Esophagus mucosa (tissue), 1 donor: ENCODE data around the gene ST3GAL5. TPM values are rescaled to one million over a fixed set of nuclear protein-coding genes. Genes with fewer than 3 reads are reported as not detected.
A peak's percentile ranks its signal among the peaks of the same experiment; 100 is the strongest.
"Not testable (repeated sequence)": the region's sequence is repeated elsewhere in the genome, so short reads cannot be mapped to it uniquely, and the experiment has no call there.

Experiments used
- ATAC-seq: fragments of 200-7000 bp; cut with Tn5 transposase; one replicate; pipeline ENCODE4 v1.9.1; 2020
- total RNA-seq: library from RNA; stranded (reverse); gene quantifications from one replicate; pipeline ENCODE4 v1.2.4, GENCODE V29; 2023
- donor health status: DM: yes; HTN: yes; CAD: no.

The ST3GAL5 gene
- total RNA-seq, 1 donor from 2014 or later, result 1.2 TPM

DNA sequence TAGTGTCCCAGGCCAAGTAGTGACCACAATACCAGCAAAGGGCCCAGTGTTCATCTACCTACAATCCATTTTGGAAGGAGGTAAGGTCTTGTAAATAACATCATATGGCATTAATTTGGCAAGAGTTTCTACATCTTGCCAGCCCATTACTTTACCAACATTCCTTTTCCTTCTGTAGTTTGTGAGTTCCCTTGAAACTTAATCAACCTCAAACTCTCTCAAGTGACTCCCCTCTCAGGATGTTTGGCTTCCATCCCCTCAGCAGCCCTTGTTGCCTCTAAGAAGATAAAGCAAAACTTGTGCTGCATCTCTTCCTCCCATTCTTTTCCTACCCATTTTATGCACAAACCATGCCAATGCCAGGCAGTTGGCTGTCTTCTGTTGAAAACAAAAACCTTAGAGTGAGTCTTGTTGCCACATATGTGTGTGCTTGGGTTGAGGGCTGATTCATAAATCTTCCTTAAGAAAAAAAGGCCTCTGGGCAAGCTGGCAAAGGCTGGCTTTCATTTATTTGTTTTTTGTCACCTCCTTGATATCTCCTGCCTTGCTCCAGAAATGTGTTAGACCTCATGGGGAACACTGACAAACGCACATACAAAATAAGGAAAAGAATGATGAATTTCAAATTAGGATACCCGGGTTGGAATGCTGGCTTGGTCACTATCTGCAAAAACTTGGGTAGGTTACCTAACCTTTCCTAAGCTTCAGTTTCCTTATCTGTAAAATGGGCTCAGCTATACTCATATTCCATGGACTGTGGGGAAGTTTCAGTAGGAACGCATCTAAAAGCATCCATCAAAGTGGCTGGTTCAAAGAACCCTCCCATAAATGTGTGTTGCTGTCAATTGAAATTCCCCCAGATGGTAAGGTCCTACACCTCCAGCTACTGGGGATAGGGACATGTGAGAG is 29.4 kb upstream of the ST3GAL5 start:
- no peak for ATAC-seq

DNA sequence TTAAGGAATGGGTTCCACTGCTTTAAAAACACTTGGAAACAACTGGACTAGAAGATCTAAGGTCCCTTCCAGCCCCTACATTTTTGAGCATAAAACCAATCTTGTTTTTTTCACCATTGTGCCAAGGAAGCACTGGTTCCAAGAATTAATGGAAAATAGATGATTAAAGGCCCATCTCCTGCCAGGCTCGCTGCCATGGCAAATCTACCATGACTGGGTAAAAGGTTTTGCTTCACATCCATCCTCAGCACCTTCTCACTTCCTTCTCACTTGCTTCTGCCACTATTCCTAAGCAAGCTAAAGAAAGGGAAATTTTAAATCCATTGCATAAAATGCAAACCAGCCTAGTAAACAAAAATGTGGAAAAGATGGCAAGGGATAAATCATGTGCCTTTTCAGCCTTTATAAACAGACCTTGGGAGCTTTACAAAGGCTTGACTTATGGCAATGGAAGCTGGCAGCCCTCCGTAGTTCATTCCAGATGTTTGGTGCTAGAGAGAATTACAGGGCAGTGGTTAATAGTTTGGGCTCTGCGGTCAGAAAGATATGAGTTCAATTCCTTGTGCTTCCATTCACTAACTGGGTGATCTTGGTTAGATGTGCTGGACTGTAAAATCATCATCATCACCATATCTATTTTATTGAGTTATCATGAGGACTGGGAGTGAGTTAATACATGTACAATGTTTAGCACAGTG is 27.0 kb upstream of the ST3GAL5 start:
- no peak for ATAC-seq

DNA sequence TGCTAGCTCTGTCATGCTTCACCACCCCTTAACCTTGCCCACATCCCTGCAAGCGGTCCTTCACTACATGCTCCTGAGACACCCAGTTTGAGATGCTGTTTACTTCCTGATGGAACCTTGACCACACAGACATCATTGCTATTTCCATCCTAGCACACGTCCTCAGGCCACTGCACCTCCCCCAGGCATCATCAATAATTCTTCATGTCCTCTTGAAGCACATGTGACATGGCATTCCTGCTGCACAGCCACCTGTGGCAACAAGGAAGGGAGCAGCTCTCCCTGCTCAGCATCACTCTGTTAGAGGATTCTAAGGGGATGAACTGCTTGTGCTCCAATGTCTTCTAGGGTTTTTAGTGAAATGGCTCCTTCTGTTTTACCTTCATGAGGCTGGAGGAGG is 26.1 kb upstream of the ST3GAL5 start:
- no peak for ATAC-seq

- peak; percentile 61 for ATAC-seq
Observed at GRCh38 chr2:85913884-85914881, 25.4 kb upstream of the ST3GAL5 start.

DNA sequence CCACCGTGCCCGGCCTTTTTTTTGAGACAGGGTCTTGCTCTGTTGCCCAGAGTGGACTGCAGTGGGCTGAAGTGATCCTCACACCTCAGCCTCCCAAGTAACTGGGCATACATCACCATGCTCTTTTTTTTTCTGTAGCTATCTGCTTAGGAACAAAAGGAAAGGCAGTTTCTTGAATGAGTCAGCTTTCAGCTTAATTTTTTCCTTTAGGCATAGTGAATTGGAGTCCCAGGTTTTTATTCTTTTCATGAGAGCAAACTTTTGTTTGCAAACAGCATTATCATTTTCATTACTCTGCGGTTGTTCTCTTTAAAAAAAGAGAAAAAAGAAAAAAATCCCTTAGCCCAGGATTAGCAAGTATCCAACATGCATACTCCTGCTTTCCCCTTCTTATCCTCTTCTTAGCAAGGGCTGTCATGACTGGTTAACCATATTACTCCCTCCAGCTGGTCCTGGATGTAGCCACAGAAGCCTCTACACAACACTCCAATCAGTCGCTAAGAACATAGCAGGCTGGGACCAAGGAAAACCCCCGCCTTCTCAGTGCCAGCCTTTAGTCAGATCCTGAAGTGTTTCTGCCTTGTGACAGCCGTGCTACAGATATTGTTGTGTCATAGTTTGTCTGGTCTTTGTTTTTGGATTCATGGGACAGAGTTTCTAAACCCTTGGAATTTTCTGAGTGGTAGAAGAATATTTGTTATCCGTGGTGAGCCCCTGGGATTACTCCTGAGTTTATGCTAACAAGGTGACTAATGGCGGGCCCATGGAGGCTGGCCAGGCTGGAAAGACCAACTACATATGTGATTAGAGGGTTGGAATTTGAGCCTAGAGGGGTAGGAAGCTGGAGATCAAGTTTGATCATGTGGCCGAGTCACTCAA is 23.3 kb upstream of the ST3GAL5 start:
- ATAC-seq, result peak; percentile 78

GRCh38 chr2:85911097-85911496 is 22.3 kb upstream of the ST3GAL5 start:
- ATAC-seq, result no peak

DNA sequence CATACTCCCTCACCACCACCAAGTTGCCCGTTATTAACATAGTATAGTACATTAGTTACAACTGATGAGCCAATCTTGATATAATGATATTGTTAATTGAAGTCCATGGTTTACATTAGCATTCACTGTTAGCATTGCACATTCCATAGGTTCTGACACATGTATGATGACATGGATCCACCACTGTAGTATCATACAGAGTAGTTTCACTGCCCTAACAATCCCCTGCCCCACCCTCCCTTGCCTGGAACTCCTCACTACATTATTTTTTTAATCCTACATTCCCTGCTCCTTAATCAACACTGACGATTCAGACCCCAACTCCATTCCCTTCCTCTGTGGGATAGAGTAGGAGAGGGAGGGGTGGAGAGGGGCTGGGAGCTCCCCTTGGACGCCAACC is 20.2 kb upstream of the ST3GAL5 start:
- ATAC-seq, result peak; percentile 46

DNA sequence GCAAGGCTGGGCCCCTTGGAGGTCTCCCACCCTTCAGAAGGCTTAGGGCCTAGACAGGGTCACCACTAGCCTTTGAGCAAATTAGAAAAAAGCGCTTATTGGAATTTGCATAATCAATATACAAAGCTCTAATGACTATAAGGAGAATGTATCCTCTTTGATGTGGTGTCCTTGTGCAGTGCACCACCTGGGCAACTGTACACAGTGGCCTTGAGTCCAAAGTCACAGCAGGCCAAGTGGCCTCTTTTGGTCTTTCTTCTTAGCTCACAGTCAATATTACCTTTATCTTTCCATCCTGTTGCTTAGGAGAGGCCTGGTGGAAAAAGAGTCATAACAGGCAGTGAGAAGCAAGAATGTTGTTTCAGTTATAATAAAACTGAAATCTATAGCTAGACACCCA is 19.7 kb upstream of the ST3GAL5 start:
- no peak for ATAC-seq

- peak; percentile 65 for ATAC-seq
Observed at GRCh38 chr2:85907671-85908157, 18.9 kb upstream of the ST3GAL5 start.

DNA sequence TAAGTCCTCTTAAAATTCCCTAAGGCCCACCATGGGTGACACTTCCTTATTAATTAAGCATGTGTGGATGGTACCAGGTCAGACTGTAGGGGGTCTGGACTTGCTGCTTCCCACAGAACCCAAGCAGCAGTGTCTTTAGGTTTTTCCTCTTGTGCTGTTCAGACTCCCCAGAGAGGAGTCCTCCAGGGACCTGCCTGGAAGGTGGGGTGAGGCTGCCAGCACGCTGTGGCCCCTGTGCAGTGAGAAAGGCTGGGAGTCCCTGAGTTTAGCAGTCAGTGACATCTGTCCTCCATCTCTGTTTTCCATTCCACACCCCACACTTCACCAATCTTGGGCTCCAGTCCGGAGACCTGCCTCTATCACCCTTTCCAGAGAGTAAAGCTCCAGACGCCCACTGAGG is 18.0 kb upstream of the ST3GAL5 start:
- no peak for ATAC-seq

DNA sequence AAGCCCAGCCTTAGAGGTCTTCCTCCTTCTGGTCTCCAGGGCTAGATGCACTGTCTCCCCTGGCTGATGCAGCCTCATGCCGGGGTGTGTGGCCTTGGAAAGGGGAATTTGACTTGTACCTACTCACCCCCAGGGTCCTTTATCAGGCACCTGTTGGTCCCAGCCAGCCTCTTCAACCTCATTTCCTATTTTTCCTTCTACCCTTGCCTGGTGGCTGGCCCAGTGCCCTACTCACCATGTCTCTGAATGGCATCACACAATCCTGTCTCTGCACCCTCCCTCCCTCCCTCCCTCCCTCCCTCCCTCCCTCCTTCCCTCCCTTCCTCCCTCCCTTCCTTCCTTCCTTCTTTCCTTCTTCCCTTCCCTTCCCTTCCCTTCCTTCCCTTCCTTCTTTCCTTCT is 17.1 kb upstream of the ST3GAL5 start:
- no peak for ATAC-seq

GRCh38 chr2:85905187-85905666 is 16.4 kb upstream of the ST3GAL5 start:
- ATAC-seq, result no peak

GRCh38 chr2:85903849-85904248 is 15.1 kb upstream of the ST3GAL5 start:
- no peak for ATAC-seq

GRCh38 chr2:85902496-85902895 is 13.7 kb upstream of the ST3GAL5 start:
- no peak for ATAC-seq

DNA sequence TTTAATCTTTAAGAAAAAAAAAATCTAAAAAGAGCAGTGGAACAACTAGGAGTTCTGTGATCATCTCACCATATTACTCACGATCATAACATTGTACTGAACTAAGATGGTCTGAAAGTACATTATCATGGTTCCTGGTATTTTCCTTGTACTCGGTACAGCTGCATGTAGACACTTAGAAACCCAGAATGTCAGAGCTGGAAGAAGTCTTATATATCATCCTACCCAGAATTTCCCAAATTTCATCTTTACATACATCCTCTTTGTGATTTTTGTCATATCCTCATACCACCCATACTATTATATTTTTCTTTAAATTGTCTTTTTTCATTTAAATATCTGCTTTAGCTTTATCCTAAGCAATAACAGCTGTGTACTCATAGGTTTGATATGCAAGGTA is 12.4 kb upstream of the ST3GAL5 start:
- ATAC-seq, result no peak

DNA sequence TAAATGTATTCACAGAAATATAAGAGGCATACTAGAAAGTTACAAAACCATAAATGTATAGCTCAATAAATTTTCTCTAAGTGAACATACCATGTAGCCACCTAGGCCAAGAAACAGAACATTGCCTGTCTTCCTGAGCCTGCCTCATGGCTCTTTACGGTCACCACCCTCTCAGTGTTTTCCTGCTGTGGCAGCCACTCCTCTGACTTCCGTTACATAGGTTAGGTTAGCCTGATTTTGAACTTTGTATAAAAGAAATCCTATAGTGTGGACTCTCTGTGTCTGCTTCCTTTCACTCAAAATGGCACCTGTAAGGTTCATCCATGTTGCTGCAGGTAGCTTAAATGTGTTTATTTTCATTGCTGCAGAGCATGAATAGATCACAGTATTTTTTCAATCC is 11.6 kb upstream of the ST3GAL5 start:
- ATAC-seq, result no peak

DNA sequence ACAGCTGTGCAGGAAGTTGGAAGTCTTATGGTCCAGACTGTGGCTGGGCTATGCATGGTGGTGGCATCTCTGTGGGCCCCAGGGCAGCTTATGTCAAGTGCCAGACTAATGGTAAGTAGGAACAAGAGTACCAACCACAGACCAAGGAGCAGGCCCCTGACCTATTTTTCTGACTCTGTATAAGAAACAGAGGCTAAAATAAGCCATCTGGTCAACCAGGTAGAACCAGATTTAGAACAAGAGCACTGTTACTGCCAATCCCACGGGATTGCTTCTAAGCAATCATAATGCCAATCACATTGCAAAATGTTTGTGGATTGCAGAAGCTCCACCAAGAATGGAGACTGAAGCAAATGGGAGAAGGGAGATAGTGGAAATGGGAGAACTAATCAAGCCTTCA is 11.1 kb upstream of the ST3GAL5 start:
- ATAC-seq, result no peak

GRCh38 chr2:85899284-85899683 is 10.5 kb upstream of the ST3GAL5 start:
- no peak for ATAC-seq

- ATAC-seq, result no peak
Observed at GRCh38 chr2:85898881-85899280, 10.1 kb upstream of the ST3GAL5 start.

- ATAC-seq, result not testable (repeated sequence)
Observed at GRCh38 chr2:85894554-85895278, 5.9 kb upstream of the ST3GAL5 start.
